K562 (cell line): ENCODE measurements around the gene ETV7. TPM values are rescaled to one million over a fixed set of nuclear protein-coding genes. Genes with fewer than 3 reads are reported as not detected.

Source experiments
- BCLAF1 ChIP-seq, 2 experiments: fragments of 450-650 bp in 1 of 2; IDR thresholded peaks; 2 replicates each; pipeline ENCODE4 v1.6.1; 2011 to 2017; ENCODE audit warnings: low read depth in 2 of 2, antibody characterized with exemption in 1 of 2, borderline replicate concordance in 1 of 2, low read length in 1 of 2, mild to moderate bottlenecking in 1 of 2, mixed read lengths in 1 of 2; ENCODE audit not compliant: control insufficient read depth in 1 of 2
- CSDE1 ChIP-seq, 2 experiments: fragments of 450-650 bp; IDR thresholded peaks; 2 replicates each; pipeline ENCODE4 v1.6.1; 2016; ENCODE audit warnings: mild to moderate bottlenecking in 1 of 2
- FUS ChIP-seq: fragments of 200-400 bp; formaldehyde crosslinking; optimal IDR thresholded peaks from 2 replicates; pipeline ENCODE3; 2017; ENCODE audit warnings: low read depth, low read length
- POLR2AphosphoS5 ChIP-seq: IDR thresholded peaks from 2 replicates; pipeline ENCODE4 v1.6.1; 2011; ENCODE audit warnings: mild to moderate bottlenecking, low read depth, low read length, moderate library complexity; ENCODE audit not compliant: control insufficient read depth, insufficient read depth
- ZNF165 ChIP-seq: fragments of 250-450 bp; sonication (Bioruptor Pico); IDR thresholded peaks from 2 replicates; pipeline ENCODE4 v1.4.0; 2020; ENCODE audit warnings: borderline replicate concordance
- ZNF23 ChIP-seq: fragments of 250-450 bp; sonication (Bioruptor Pico); IDR thresholded peaks from 2 replicates; pipeline ENCODE4 v1.4.0; 2020; ENCODE audit warnings: mild to moderate bottlenecking
- polyA plus RNA-seq, 8 experiments: library from polyadenylated mRNA; depleted of rRNA in 4 of 8; stranded (reverse) in 5 of 8; unstranded in 3 of 8; fragments of >200 nt; fragmentation: Nextera tagmentation in 2 of 8; fragmentation: Illumina TruSeq in 1 of 8; extraction: Ambion mirVana in 2 of 8; extraction: Trizol in 1 of 8; gene quantifications; 2 replicates each; pipeline versions ENCODE4 v1.2.1 to v1.2.3, GENCODE V29; 2011 to 2014; ENCODE audit warnings: inconsistent platforms in 1 of 8, missing spikeins in 1 of 8
- total RNA-seq, 7 experiments: library from RNA; depleted of rRNA in 6 of 7; stranded (reverse); fragments of >200 nt in 6 of 7; fragmentation: Illumina TruSeq in 2 of 7; extraction: Trizol in 2 of 7; gene quantifications; 2 replicates each; pipeline versions ENCODE4 v1.2.1 to v1.2.3, GENCODE V29; 2011 to 2021; ENCODE audit warnings: low replicate concordance in 1 of 7

ETV7 gene
- total and polyA plus RNA-seq, 9 of the 15 experiments (the other 6 are each of a cell fraction or from before 2014, with no cell fraction given) = 0.07 to 0.22 (median 0.14) TPM; not detected in 3

GRCh38 chr6:36414481-36414880, 27.0 kb upstream of the ETV7 start (continued):
- no peak for TF ChIP-seq POLR2AphosphoS5
- TF ChIP-seq BCLAF1 (IDR thresholded peaks at IDR 0.05; ENCODE audit: borderline replicate concordance in 1 of 2, control insufficient read depth in 1 of 2, low read depth in 2 of 2, low read length in 1 of 2) = no peak
- TF ChIP-seq CSDE1 (IDR thresholded peaks at IDR 0.05) = no peak
- no peak for TF ChIP-seq ZNF165
- no peak for TF ChIP-seq FUS
- no peak for TF ChIP-seq ZNF23 (CRISPR knock-in tag)
- TF ChIP-seq, all 486 proteins: peak for 0
